Fibroblast of peridontal ligament (primary cell): Measurements from ENCODE around the gene GRIN3A.
"Not testable (repeated sequence)": the region's sequence is repeated elsewhere in the genome, so short reads cannot be mapped to it uniquely, and the experiment has no call there.

Source experiments
- DNase-seq: peaks from one replicate; pipeline ENCODE4 v3.0.0-alpha.2; 2010; ENCODE audit errors: extremely low read depth

The GRIN3A gene

DNA sequence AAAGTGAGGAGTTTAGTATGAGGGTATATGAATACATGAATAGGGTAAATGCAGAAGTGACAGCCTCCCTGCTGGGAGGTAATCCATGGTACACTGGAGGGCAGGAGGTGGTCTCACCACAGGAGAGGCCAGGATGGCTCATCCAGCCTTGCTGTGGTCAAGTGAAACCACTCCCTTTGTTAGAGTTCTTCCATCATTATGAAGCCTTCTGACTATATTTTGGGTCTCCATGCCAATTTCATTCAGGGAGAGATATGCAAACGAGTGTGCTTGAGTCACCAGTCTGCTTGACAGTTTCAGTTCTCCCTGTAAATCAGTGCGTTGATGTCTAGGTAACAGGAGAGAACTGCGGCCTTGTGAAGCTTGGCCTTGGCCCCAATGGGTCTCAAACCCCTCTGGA lies 160.1 kb downstream of the GRIN3A start:
- DNase-seq = no peak

DNA sequence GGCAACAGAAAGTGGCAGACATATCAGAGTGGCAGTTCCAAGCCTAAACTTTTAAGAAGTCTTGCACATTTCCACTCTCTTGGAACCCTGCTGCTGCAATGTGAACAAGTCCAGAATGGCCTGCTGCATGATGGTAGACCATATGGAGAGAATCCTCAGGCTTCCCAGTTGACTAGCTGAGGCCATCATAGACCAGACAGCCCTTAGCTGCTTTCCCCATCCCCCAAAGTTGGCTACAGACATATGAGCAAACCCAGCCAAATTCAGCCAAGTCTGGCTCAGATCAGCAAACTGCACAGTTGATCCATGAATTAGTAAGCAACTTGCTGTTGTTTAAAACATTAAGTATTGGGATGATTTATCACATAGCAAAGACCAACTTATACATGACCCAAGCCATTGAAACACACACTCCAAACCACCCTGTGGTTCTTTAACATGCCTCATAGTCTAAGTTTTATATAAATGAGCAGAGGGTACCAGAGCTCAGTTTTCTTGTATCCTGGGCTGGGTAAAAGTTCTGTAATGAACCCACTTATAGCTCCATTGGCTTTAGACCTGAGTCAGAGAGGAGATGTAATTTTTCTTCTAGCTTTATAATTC lies 163.6 kb downstream of the GRIN3A start:
- no peak for DNase-seq

DNA sequence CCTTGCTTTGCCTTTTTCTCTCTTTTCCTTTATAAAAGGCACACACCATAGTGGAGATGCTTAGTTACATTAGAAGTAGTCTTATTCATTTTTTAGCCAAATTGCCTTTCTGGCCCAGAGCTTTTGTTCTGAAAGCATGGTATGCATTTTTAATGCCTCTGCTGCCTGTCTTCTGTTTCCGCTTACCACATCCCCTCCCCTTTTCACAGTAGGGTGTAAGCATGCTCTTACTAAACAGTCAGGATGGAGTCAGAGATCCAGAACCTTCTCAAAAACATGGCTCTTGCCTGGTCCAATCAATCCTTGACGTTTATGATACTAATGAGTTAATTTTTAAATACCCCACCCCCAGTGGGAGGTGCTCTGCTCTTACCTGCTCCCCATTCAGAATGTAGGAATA lies 166.1 kb downstream of the GRIN3A start:
- DNase-seq = no peak

DNA sequence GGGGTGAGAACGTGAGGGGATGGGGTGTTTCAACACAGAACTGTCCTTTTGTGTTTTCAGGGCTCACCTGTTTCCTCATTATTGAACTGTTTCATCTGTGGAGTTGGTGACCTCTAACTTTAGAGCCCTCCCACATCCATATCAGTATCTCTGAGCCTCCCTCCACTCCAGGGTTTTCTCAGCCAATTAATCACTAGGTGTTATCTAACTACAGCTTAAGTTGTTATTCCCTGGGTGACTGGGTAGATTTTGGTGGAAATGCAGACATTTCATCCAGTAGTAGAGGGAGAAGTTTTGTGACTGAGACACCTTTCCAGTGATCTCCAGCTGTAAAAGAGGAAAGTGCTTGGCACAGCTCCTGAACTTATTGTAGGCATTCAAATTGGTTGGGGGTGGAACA lies 167.3 kb downstream of the GRIN3A start:
- DNase-seq = no peak

DNA sequence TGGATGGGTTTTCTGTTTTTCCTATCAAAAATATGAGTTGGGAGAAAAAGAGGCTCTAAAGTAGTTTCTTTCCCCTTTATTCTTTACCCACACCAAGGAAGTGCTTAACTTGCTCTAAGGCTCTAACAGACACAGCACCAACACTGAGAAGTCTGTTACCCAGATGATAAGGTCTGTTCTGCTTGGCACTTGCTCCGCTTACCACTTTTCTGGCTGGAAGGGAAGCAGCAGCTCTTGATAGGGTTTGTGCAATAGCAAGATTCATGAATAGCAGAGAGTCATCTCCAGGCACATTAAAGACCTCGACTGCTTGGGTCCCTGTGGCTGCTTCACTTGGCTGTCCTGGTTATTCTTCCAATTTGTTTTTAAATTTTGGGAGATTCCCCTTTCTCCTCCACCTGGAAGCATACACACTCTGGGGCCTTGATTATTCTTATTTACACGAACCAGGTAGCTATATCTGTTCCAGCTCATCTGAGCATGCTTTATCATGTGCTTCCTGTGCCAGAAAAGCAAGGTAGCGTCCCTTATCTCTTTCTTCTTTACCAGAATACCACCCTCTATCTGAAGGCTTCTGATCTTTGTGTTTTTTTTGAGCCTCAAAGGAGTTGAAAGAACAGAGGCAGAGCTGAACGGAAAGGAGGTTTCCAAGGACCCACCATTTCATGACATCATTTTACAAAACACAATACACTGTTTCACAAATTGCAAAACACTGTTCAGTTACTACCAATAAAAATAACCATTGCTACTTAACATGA lies 168.5 kb downstream of the GRIN3A start:
- DNase-seq = no peak

DNA sequence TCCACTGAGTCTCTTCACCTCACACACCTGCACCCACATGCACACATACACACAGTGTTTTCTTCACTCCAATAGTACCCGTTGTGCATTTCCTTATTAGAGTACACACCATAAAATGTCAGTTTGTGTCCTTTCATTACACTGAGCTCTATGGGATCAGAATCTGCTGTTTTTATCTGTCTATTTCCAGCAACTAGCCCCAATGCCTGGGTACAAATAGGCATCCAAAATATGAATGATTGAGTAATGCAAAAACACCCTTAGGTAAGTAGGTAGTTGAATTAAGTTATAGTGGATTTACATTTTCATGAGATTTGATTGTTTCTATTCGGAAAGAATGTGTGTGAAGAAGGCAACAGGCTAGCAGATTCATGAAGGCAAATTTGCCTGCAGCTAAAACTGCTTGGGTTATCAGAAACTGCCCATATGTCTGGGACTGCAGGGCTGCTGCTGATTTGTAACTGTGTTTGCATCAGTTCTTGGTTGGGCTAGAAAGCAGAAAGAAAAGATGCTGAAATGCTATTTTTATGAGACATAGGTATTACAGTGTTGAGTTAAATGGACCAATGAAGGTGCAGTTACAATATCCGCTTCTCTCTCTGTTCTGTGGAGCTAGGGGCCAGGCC lies 170.6 kb downstream of the GRIN3A start:
- no peak for DNase-seq

DNA sequence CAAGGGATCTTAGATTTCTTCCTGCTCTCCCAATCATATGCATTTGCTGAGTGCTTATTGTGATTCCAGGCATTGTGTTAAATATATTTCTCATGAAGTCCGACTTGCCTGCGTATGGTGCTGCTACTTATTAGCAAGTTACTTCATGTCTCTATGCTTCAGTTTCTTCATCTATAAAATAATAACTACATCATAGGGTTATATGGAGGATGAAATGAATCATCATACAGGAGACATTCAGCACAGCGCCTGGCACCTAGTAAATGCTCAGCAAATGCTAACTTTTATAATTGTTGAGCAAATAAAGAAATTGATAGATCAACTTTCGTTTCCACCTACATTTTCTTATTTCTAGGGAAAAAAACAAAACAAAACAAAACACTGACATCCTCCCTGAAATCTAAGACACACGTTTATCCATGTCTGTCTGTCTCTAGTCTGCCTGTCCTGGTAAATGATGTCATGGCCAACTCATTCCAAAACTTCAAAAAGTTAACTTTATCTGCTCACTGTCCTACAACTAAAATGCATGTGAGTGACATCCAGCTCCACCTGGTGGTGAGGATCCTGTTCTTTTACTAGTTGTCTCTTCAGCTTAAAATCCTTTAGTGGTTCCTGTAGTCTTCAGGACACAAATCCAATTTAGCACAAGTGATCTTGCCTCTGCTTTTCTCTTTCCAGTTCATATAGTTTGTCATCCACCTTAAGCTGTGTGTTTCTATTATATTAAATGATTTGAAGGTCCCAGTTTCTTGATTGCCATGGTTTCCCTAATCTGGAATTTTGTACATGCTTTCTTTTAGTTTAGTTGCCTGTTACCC lies 171.3 kb downstream of the GRIN3A start:
- DNase-seq = peak; percentile 45

DNA sequence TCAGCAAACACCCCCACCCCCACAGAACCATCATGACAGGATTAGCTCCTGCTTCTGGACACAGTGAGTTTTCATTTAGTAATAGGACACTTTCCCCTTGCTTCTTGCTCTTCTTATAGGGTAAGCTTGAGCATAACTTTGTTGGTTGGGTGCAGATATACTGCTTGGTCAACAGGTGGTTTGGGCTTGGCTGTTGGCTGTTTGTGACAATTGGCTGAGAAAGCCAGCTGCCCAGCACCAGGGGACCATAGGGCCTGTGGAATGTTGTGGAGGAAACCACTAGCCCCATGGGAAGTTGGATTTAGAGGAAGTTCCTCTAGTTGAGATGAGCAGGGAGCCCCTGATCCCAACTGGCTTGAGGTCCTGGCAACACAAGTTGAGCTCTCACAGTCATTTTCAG lies 174.2 kb downstream of the GRIN3A start:
- no peak for DNase-seq

DNA sequence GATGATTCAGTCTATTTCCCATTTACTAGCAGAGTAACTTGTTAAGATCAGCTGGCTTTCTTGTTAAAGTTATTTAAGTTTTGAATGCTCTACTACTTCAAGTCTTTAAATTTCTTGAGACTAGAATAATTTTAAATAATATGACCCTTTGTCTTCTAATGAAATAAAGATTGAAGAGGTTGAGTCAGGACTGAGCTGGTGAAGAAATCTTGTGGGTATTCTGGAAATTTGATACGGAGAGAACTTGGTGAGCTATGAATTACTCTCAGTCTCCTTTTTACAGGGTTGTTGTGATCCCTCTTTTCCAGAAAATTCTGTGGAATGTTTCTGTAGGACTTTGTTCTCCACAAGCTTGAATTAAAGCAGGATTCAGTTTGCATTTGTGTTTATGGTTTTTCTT lies 175.5 kb downstream of the GRIN3A start:
- peak; percentile 29 for DNase-seq

DNA sequence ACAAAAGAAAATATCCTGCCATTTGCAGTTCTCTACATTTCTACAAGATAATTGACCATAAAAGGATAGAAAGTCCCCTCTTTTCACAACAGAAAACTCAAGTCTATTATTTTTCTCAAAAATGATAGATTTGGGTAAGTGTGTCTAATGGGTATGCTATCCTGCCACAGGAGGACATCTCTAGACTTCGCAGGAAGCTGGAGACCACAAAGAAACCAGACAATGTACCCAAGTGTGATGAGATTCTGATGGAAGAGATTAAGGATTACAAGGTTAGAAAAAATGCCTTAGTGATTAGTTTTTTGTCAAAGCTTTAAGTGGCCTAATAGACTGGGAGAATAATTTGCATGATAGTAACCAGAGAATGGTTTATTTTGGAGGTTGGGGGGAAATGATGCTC lies 176.7 kb downstream of the GRIN3A start:
- no peak for DNase-seq

DNA sequence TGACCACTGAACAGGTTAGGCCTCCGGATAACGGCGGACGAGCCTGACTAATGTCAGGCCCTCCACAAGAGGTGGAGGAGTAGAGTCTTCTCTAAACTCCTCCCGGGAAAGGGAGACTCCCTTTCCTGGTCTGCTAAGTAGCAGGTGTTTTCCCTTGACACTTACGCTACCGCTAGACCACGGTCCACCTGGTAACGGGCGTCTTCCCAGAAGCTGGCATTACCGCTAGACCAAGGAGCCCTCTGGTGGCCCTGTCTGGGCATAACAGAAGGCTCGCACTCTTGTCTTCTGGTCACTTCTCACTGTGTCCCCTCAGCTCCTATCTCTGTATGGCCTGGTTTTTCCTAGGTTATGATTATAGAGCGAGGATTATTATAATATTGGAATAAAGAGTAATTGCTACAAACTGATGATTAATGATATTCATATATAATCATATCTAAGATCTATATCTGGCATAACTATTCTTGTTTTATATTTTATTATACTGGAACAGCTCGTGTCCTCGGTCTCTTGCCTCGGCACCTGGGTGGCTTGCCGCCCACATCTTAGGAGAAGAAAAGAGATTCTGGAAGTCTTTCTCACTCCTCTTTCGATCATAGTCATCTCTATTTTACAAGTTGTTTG lies 188.9 kb downstream of the GRIN3A start:
- DNase-seq = not testable (repeated sequence)

DNA sequence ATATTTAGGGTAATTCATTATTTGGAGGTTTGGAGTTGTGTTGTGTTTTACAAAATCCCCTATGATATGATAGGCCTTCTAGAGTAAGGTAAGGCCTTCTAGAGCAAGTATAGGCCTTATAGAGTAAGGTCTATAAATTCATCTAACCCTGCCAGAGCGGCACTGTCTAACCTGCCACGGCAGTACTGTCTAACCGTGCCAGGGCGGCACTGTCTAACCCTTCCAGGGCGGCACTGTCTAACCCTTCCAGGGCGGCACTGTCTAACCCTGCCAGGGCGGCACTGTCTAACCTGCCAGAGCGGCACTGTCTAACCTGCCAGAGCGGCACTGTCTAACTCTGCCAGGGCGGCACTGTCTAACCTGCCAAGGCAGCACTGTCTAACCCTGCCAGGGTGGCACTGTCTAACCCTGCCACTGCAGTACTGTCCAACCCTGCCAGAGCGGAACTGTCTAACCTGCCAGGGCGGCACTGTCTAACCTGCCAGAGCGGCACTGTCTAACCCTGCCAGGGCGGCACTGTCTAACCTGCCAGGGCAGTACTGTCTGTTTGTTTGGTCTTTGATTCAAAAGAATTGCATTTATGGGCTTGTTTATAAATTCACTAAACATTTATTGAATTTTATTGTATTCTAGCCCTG lies 195.2 kb downstream of the GRIN3A start:
- no peak for DNase-seq

DNA sequence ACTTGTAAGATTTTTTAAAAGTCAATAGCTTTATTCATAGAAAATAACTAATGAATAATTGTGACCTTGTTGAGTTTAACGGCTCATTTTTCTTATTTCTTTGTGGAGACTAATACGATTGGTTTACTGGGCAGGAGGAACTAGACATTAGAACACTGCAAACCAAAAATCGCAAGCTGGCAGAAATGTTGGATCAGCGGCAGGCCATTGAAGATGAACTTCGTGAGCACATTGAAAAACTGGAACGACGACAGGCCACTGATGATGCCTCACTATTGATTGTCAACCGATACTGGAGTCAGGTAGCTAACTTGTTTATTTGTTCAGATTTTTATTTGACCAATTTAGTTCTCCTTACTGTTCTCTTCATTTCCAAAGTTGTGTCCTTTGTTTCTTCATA lies 198.4 kb downstream of the GRIN3A start:
- no peak for DNase-seq

DNA sequence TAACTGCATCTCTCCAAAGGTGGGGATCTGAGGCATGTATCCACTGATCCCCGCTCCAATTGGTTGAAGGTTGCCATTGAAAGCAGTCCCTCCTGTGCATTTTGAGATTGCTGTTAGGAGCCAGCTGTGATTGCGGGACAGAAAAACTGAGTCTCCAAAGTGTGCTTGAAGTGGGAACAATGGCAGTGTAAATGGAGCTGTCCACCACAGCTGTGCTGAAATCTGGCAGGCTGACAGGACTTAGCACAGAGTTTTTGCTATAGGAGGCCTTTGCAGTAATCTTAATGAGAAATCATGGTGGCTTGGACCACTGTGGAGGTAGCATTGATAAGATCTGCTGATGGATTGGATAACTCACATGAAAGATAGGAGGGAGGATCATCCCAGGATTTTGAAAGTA lies 201.5 kb downstream of the GRIN3A start:
- DNase-seq = peak; percentile 23

DNA sequence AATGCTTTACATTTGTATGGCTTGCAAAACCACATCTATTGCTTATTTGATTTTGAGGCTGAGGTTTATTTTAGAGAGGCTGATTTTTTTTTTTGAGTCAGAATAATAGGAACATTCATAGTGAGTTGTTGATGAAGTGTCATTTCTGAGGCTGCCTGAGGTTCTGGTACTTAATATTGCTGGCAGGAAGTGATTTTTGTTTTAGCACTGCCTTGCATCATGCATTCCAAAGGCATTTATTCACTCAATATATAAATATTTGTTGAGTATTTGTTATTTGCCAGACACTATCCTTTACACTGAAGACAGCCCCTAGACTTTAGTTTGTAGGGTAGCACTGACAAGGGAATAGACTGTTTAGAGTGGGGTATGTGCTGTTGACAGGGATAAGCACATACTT lies 202.1 kb downstream of the GRIN3A start:
- no peak for DNase-seq

DNA sequence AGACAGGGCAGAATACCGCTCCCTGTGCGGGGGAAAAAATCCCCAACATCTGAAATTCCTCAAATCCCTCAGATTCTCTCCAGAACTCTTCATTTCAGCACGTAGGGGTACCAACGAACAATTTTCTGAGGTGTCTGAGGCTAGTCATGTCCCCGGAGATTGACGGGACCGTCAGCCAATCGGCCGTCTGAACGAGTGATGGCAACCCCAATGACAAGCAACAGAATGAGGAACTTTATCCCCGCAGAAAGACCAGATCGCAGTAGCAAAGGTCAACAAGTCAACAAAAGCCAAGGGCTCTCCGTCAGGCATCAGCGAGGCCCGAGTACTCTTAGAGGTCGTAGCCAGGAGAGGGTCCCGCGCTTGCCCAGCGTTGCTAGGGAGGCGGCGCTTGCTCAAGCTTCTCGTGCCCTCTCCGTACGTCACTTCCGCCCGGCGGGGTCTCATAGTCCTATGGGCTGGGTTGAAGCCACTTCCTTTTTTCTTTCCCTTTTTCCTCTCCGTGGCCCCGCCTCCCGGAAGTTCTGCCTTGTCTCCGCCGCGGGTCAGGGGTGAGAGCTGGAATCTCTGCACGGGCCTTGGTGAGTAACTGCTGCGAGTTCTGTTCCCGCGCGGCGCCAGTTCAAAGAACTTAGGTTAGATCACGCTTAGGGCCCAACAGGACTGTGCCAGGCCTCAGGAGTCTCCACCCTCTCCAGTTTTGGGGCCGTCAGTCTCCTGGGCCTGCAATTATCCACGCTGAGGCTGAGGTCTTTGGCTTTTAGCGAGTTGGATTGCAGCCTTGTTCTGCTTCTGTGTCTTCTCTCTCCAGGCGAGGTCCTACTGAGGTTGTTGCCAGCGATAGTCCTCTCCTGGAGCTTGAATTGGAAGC lies 204.9 kb downstream of the GRIN3A start, which contains the start of gene RNF20:
Gene RNF20, plus strand, starts transcription at position 520 of the 871 bp plus-strand sequence. CDS start 1,571 bp downstream, outside the sequence.
- peak; percentile 99 for DNase-seq

DNA sequence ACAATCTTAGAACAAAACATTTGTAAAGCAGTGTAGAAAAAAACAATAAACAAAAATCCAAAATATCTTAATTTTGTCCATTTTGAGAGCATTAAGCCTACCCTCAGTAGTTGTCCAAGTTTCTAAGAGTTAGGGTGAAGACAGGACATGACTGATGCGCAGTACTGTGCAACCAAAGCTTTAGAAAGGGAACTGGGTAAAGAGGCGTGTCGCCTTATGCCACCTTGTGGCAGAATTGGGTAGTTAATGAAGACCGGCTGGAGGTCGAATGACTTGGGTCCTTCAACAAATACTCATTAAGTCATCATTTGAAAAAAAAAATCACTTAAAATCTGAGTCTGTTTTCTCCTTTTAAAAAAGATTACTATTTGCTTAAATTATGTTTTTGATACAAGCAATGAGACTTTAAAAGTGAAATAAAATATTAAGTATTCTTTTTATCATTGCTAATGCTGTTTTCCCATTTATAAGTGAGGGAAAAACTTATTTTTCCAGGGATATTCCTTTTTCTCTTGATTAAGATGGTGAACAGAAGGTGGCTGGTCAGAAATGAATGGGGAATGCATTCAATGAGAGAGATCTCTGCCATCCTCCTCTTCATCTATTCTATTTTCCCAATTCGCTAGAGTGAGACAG lies 208.3 kb downstream of the GRIN3A start:
- peak; percentile 86 for DNase-seq

DNA sequence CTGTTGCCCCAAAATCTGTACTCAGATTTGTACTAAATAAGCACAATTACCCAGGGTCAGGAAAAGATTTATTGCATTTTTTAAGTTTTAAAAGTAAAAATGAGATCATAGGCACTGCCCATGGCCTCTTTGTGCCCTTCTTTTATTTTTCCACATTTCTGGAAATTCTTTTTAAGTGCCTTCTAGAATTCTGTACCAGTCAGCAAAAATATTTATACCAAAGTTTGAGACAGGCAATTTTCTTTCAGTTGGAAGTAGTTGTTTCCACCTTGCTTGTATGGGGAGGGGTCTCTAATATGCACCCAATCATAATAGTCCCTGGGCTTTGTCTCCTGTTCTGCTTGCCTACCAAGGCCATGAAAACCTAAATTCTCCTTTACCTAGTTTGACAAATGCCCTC lies 210.4 kb downstream of the GRIN3A start:
- DNase-seq = no peak

DNA sequence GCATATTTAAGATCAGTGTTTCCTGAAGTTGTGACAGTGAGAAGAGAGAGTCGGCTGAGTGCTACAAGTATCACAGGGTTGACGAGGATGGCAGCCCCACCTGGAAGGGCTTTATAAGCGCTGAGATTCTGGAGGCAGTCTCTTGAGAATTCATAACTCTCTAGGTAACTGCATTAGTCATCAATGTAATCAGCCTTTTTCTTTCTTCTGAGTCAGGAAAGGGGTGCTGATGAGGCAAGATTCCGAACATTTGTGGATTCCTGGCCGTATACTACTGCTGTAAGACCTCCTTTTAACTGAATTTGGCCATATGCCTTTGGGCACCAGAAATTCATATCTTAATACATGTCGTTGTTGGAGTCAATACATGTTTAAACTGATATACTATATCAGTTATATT lies 211.4 kb downstream of the GRIN3A start:
- no peak for DNase-seq

DNA sequence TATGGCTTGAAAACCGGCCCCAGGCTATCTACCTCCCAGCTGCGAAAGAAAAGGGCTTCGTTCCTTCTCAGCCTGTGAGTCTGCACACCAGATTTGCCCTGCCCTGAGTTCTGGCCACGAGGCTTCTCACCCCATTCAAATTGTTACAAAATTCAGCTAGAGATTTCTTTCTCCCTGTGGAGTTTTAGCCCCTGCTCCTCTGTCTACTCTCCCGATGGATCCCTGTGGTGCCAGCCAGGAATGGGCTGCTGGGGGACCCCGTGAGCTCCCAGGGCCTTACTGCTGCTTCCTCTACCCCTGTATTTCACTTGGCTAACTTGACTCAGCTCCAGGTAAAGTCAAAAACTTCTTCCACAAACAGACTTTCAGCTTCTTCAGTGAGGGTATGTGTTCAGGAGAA lies 214.1 kb downstream of the GRIN3A start:
- DNase-seq = no peak
